ENCODE measurements around the gene NMT2.

GRCh38 chr10:15122477-15123030, 45.9 kb downstream of the NMT2 start:
- TF ChIP-seq POLR2AphosphoS5 (IDR thresholded peaks at IDR 0.05; ENCODE audit: insufficient read depth in 1 of 2, low read depth in 1 of 2) (no peak), CTCF (IDR thresholded peaks at IDR 0.05) (no peak), POLR2A (IDR thresholded peaks at IDR 0.05) (no peak)
